Left ventricle myocardium superior (tissue), 1 donor: ENCODE measurements around the gene VPS35. TPM values are rescaled to one million over a fixed set of nuclear protein-coding genes. Genes with fewer than 3 reads are reported as not detected.
"Not testable (repeated sequence)": the region's sequence is repeated elsewhere in the genome, so short reads cannot be mapped to it uniquely, and the experiment has no call there.

Experiments used
- ATAC-seq: fragments of 200-7000 bp; cut with Tn5 transposase; one replicate; pipeline ENCODE4 v1.9.1; 2020; ENCODE audit warnings: mild to moderate bottlenecking, moderate library complexity
- DNase-seq: peaks from one replicate; pipeline ENCODE4 v3.0.0-alpha.2; 2020
- intact Hi-C: fragments of 100-400 bp; cut with micrococcal nuclease; formaldehyde crosslinking; loops from one replicate; pipeline ENCODE4 v1.11.0; 2022
- total RNA-seq: library from RNA; stranded (reverse); fragmentation: NEBNext Ultra II Directional; extraction: Animal tissue kit (Norgen Biotek cat#: 25700); gene quantifications from one replicate; pipeline ENCODE4 v1.2.1, GENCODE V29; 2021
- donor health status: DM: no; HTN: yes; CAD: no; lungs with severe emphysema.

Gene VPS35
- total RNA-seq, 1 donor from 2014 or later, result 89.2 TPM

DNA sequence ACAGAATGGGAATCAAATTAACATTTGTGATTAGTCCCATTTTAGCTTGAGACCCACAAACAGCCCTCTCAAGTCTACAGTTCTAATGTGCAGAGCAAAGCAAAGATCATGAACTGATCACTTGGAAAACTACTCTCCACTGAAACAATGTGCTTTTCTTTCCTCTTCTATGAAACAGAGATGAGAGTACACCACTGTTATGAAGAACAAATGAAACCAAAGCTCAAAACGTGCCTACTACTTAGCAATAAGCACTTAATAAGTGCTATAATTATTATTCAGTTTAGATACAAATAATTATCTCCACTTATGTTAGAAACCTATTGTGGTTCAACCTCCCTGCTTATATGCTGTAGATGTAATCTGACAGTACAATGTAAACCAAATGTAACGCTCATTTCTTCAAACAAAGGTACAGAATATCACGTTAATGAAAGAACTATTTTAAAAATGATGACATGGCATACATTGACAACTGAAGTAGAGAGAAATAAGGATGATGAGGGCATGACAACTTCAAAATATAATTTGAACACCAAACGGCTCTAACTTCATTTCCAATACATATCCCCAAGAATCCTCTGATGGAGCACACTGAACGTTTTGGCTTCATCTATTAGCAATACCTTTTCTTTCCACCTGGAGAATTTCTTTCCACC is 2.0 kb downstream of the VPS35 start:
- DNase-seq (no peak), ATAC-seq (no peak)
- intact Hi-C loops, result loop anchor here (5.0 kb wide), 1 partner anchor 115 kb away; no protein-coding TSS in a partner anchor

GRCh38 chr16:46681867-46682266 is 7.1 kb downstream of the VPS35 start:
- DNase-seq, ATAC-seq, intact Hi-C loops: not testable (repeated sequence)

- DNase-seq, ATAC-seq, intact Hi-C loops: not testable (repeated sequence)
Measured at GRCh38 chr16:46677943-46678342, 11.0 kb downstream of the VPS35 start.

DNA sequence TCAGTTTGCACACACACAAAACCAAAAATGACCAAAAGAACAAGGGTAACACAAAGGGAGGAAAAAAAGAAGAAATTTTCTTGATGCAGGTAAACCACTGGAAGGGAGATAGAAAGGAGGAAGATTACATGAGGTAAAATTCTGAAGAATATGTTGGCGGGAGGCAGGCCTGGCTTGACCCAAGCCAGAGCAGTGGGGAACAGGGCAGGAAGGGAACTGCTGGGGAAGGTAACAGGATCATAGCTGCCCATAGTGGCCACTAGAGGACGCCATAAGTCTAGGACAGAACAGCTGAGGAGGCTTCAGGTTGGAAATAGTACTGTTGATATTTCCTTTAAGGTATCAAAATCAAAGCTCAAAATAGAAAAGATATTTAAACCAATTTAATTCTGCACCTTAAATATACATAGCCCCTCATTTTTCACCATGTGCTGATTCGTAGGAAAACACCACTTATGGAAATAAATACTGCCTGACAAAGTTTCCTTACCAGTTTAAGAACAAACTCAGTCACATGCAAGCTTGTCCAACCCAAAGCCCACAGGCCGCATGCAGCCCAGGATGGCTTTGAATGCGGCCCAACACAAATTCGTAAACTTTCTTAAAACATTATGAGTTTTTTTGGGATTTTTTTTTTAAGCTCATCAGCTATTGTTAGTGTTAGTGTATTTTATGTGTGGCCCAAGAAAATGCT is 15.5 kb downstream of the VPS35 start:
- DNase-seq, result no peak
- ATAC-seq, result peak; percentile 95
- intact Hi-C loops, result no loop called here

GRCh38 chr16:46662123-46662522 is 26.9 kb downstream of the VPS35 start:
- DNase-seq (no peak), ATAC-seq (no peak)
- intact Hi-C loops, result no loop called here

- intact Hi-C loops, result no loop called here
- DNase-seq, result no peak
- peak; percentile 77 for ATAC-seq
Measured at GRCh38 chr16:46658925-46659324, 30.1 kb downstream of the VPS35 start.

DNA sequence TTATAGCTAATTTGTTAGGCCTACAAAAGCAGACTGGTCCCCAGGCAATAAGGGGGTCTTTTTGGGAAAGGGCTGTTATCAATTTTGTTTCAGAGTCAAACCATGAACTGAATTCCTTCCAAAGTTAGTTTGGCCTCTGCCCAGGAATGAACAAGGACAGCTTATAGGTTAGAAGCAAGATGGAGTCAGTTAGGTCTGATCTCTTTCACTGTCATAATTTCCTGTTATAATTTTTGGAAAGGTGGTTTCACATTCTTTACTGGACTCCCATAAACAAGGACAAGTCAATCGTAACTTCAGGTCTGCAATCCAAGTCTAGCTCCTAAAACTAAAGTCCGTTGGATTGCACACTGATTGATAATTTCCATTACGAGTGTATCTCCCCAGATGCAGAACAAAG is 37.7 kb downstream of the VPS35 start:
- intact Hi-C loops, result no loop called here
- ATAC-seq (no peak), DNase-seq (no peak)

DNA sequence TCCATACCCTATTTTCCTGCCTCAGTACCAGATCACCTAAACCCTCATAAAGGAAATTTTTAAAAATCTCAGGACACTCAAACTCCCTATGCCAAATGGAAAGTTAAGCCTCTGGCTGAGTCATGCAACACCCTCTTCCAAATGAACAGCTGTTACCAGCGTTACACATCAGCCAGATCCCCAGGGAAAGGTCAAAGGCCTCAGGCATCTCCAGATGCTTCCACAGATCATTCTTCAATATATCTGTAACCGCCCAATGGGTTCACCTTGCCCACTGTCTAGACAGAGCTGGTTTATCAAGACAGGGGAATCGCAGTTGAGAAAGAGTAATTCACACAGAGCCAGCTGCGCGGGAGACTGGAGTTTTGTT is 38.7 kb downstream of the VPS35 start:
- intact Hi-C loops, result no loop called here
- ATAC-seq, result peak; percentile 84
- no peak for DNase-seq

GRCh38 chr16:46649588-46650253 is 39.3 kb downstream of the VPS35 start:
- DNase-seq, result peak; percentile 77
- ATAC-seq, result peak; percentile 91
- intact Hi-C loops, result no loop called here

DNA sequence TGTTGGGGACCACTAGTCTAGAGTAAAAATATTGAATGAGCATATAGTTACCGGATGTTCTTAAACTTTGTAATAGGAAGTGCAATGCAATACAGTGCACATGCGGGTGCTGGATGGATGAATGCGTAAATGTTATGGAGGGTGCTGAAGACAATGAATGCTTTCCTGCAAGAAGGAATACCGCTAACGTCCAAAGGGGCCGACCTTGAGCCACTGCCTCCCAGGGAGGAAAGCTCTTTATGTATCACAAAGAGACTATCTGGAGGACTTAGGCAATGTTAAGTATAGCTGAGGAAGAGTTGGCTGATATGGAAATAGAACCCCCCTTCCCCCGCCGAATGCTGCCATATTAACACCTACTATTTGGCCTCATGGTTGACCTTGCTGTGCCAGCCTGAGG is 40.3 kb downstream of the VPS35 start:
- DNase-seq, result no peak
- intact Hi-C loops, result no loop called here
- no peak for ATAC-seq

DNA sequence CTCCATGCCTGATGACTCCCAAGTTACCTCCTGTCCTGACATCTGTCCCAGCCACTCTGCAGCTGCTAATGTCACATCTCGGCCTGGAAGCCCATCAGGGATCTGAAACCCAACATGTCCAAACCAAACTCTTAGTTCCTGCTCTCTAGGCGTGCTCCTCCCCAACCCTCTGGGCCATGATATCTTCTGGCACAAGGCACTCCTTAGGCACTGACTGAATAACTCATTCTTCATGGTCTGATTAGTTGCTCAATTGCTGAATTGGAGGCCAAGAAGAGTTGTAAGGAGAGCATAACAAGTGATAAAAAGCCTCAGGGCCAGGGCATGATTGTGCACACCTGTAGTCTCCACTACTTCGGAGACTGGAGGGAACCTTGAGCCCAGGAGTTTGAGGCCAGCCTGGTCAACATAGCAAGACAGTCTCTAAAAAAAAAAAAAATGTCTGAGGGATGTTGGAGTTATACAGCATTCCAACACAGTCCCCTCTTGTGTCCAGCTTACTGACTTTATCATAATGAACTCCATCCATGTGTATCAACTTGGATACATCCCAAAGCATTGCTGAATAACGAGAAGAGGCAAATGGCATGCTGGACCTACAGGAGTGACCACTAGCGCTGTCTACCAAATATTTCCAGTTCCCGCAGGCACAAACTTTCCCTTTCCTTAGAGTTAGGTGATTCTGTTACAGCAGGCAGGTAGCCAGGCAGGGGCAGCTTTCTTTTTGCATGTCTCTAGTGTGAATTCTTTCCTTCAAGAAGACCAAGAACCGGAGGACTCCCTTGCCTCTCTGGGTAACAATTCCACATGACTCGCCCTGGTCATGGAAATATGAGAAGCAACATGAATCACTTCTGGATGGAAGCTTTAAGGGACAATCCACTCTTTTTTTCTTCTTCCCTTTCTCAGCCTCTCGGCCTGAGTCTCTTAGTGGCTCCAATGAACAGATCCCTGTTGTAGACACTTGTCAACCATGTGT is 49.7 kb downstream of the VPS35 start:
- no peak for DNase-seq
- intact Hi-C loops, result no loop called here
- no peak for ATAC-seq

DNA sequence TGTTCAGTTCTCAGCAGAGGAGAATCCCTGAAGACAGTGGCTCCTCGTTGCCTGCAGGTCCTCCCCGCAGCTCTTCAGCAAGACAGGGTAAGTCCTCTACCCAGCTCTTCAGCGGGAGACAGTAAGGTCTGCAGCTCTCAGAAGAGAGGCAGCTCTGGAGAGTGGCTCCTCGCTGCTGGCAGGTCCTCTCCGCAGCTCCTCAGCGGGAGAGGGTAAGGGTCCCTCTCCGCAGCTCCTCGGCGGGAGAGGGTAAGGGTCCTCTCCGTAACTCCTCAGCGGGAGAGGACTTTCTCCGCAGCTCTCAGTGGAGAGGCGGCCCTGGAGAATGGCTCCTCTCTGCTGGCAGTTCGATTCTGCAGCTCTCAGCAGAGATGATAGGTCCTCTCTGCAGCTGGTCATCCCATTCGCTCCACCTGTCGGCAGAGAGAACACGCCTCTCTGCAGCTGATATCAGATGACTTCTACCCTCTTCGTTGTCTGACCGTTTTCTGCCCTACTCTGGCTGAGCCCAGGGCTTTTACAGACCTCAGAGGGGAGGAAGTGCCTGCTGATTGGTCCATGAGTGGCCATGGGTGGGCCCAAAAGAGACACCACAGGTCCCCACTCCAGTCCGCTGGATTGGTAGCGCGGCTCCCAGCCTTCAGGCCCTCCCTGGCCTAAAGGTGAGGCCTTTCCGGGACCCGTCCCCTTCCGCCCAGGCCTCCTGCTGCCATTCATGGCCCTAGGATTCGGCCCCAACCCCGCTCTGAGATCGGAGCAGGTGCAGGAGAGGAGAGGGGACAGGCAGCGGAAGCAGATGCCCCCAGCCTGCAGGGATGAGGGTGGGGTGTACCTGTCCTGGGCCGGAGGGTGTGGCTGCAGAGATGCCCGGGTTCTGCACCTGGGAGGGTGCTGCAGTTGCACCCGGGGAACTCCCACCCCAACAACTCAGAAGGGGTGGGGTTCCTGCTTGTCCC is 55.9 kb downstream of the VPS35 start:
- ATAC-seq, result no peak
- DNase-seq, result no peak
- intact Hi-C loops, result no loop called here

GRCh38 chr16:46629331-46630219 is 59.4 kb downstream of the VPS35 start:
- ATAC-seq, result peak; percentile 47
- DNase-seq, result no peak
- intact Hi-C loops, result no loop called here

GRCh38 chr16:46627746-46628145 is 61.2 kb downstream of the VPS35 start:
- no peak for DNase-seq
- intact Hi-C loops, result no loop called here
- ATAC-seq, result no peak

- intact Hi-C loops, ATAC-seq, DNase-seq: not testable (repeated sequence)
Measured at GRCh38 chr16:46626681-46627080, 62.3 kb downstream of the VPS35 start.

GRCh38 chr16:46624862-46625261 is 64.1 kb downstream of the VPS35 start:
- DNase-seq, ATAC-seq: not testable (repeated sequence)

GRCh38 chr16:46623707-46624106 is 65.3 kb downstream of the VPS35 start:
- intact Hi-C loops, DNase-seq: not testable (repeated sequence)
- peak; percentile 70 for ATAC-seq

More at GRCh38 chr16:46624862-46625261, 64.1 kb downstream of the VPS35 start:
- intact Hi-C loops, result not testable (repeated sequence)
